GM19351 (cell line): Measurements from ENCODE around the gene KDM7A.
"Not testable (repeated sequence)": the region's sequence is repeated elsewhere in the genome, so short reads cannot be mapped to it uniquely, and the experiment has no call there.

Experiments used
- ATAC-seq: cut with Tn5 transposase; IDR thresholded peaks from one replicate; pipeline ENCODE4 v1.9.1; 2021; ENCODE audit warnings: mild to moderate bottlenecking, moderate library complexity; ENCODE audit not compliant: unreplicated experiment

The KDM7A gene

DNA sequence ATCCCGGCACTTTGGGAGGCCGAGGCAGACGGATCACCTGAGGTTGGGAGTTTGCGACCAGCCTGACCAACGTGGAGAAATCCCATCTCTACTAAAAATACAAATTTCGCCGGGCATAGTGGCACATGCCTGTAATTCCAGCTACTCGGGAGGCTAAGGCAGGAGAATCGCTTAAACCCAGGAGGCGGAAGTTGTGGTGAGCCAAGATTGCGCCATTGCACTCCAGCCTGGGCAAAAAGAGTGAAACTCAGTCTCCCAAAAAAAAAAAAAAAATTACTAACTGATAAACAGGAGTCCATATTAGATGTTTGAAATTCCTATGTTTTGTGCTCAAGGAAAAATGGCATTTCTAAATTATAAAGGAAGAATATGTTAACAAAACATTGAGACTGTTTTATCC is 14.7 kb downstream of the KDM7A start:
- not testable (repeated sequence) for ATAC-seq

DNA sequence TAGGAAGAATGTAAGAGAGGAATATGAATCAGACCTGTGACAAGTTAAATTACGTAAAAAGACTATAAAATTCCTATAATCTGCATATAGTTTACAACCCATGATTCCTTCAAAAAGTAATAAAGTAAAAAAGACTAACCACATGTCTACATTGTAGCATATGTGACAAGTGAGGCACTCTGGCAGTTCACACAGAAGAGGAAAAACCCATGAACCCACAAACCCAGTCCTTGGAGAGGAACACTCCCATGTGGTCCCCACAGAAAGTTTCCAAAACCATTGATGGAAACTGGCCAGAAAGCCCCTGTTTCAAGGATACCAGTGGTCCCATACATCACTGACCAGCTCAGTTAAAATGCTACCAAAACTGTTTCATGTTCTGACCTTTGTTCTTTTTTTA is 15.7 kb downstream of the KDM7A start:
- no peak for ATAC-seq

DNA sequence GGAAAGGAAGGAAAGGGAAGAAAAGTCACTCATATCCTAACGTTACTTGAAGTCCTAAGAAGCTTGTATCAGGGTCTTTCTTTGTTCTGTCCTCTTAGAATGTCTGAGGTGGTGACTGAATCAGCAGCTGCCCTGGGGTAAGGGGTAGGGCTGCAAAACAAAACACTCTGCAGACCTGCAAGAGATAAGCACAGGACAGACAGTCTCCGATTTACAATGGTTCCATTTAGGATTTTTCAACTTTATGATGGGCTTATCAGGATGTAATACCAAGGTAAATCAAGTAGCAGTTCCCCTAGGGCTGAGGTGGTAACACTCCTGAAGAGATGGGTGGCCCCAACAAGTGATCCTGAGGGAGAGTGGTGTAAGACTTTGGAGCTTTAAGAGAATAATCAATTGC is 16.5 kb downstream of the KDM7A start:
- no peak for ATAC-seq

DNA sequence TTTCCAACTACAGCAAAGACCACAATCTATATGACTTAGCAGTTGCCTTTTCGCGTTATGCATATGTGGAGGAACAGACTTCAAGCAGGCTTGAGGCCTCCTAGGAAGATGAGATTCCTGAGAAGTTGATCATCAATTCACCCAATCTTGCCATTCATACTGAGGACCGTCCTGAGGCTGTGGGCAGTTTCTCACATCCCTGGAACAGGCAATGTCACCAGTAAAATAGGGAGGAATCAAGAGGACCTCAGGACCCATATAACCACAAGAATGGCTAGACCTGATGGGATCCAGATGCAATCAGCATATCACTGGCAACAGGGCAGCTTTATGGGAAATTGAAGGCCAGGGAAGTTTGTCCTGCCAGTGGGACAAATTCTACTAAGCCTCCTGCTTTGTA is 17.3 kb downstream of the KDM7A start:
- ATAC-seq, result no peak

DNA sequence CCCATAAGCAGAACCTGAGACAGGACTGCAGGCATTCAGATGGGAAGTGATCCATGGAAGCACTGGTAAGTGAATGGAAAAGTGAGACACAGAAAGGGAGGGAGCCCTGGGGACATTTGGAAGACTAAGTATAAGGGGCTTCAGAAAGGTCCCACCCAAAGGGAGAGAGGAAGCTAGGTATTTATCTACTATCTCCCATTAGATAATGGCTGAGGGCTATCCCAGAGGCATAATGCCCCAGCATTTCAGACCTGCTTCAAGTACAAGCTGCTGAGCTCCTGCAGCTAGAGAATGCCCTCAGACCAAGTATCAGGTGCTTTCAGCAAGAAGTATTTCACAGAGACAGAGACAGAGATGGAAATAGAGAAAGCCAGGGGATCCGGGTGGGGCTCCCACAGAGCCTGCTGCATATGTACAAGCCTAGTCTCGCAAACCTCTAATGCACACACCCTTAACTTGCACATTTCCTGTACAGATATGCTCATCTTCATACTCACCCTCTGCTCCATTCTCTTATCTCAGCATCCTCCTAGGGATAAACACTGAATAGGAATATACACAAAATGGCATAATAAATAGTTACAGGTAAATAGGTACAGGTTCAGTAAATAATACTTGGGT is 20.2 kb downstream of the KDM7A start:
- no peak for ATAC-seq

DNA sequence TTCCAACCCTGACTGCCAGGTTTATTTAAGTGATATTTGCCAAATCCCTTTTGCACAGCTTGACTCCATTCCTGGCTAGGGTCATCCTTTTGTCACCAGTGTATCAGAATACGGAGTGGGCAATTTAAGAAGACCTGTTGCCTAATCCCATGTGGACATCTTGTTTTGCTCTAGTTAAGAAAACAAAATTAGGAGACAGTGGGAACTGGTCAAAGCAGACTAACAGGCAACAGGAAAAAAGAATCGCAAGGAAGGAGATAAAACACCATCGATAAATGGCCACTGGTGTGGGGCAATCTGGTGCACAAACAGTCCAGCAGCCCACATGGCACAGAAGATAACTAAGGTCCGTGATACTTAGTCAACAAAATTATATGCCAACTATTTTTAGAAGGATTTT is 21.4 kb downstream of the KDM7A start:
- ATAC-seq, result no peak

DNA sequence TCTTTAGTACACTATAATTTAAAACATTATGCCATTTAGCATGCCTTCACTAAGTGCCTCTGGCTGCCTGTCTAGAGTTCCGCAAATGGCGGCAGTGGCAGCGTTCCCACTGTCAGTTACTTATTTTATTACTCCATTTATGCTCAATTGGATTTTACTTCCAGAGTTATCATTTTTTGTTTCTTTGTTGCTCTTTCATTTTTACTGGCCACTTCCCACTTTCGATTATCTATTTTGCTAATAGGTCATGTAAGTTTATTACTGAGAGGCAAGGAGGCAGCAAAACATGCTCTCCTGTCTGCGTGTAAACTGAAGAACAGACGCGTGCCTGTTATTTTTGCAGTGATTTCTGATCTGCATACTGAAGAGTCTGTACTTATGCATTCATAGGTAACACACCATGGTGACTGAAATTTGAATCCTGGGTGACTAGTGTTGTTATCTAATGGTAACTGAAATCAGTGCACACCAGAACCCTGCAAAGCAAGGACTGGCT is 23.1 kb downstream of the KDM7A start:
- no peak for ATAC-seq

DNA sequence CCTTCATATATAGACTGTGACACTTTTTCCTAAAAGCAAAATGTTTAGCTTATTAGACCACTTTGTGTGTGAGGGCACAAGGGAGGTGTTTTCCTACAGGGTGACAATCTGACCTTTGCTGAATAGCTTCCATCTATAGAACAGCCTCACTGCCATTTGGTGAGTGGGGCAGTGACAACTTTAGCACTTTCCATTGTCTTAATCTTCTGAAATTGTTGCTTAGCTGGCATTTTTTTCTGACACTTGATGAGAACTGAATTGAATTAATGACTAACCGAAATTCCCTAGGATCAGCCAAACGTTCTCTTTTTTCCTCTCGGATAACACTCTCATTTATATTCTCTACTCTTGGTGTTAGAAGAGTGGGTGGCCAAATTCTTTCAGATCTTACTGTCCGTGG is 30.2 kb downstream of the KDM7A start:
- no peak for ATAC-seq

DNA sequence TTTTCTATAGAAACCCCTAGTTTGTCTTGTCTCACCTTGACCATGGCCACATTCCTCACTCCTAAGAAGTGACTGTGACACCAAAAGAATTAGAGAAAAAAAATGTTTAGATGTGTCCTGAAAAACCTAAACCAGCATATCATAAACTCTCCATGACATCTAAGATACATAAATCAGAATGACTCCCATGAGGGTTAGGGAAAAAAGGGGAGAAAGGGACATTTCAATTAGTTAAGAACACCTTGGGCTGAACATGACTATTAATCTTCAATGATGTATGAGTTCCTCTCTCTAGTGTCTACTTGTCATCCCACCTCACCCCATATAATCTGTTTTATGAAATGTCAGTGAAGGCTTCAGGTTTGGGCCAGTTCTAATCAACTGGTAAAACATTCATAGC is 31.1 kb downstream of the KDM7A start:
- ATAC-seq, result no peak

DNA sequence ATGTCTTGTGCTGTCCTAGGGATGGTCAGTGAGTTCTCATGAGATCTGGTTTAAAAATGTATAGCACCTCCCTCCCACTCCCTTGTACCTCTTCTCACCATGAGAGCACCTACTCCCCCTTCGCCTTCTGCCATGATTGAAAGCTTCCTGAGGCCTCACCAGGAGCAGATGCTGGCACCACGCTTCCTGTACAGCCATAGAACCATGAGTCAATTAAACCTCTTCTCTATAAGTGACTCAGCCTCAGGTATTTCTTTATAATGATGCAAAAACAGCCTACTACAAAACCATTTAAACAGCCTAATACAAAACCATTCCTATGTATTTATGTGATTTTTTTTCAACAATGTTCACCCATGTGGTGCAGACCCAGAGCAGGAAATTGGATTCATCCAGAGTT is 32.0 kb downstream of the KDM7A start:
- no peak for ATAC-seq

DNA sequence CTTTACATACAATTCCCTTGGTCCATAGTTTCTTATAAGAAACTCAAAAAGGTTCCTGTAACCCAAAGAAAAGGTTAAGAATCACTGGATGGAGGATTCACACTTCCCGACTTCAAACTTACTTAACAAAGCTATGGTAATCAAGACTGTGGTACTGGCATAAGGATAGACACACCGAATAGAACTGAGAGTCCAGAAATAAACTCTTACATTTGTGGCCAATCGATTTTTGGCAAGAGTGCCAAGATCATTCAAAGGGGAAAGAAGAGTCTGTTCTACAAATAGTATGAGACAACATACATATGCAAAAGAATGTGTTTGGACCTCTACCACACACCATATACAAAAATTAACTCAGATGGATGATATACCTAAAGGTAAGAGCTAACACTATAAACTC is 32.8 kb downstream of the KDM7A start:
- no peak for ATAC-seq

DNA sequence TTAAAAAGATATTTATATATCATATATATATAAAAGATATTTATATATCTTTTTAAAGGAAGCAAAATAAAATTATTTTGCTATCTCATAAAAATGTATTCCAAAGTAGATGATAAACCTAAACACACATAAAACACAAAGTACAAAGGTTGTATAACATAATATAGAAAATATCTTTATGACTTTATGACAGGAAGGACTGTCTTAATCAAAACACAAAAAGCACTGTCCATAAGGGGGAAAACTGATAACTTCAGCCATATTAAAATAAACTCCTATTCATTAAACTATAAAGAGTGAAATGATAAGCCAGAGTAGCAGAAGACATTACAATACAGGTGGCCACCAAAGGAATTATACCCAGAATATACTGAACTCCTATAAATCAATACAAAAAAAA is 34.8 kb downstream of the KDM7A start:
- ATAC-seq, result no peak

DNA sequence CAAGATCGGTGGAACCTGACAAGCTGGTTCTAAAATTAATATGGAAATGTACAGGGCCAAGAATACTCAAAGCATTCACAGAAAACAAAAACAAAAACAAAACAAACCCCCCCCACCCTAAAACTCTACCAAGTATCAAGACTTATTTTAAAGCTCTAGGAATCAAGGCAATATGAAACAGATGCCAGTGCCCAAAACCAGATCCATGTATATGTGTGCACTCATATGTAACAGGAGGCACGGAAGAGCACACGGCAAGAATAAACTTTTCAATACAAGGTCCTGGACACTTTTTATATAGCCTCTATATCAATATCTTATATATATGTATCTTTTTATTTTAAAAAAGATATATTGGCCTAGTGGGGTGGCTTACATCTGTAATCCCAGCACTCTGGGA is 35.5 kb downstream of the KDM7A start:
- no peak for ATAC-seq

DNA sequence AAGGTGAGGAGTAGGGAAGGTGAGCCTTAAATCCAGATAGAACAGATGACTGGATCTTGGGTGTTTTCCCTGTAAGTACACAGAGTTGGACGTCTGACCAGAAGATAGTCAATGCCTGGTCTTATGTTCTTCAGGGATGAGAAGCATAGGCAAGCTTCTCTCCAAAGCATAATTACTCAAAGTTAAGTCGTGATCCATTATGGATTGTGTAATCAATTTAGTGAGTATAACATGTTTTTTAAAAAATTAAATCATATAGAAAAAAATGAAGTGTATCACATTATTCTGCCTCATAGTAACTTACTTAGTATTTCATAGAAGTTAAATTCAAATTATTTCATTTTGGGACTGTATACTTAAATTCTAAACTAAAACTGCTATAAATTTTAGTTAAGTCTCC is 39.7 kb downstream of the KDM7A start:
- ATAC-seq, result no peak

DNA sequence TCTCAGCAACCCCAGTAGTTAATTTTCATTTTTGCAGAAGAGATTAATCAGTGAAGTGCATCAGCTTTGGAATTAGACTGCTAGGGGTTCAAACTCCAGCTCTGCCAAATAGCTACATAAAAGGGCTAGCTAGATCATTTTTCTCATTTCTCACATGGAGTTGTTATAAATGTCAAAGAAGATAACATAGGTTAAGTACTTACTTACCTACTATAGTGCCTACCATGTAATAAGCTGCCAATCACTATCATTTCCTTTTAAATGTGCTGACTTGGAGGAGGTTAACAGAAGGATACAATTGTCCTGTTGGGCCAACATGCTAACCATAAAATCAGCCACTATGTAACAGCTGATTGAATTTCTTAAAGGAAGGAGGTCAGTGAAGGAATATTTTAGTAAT is 40.7 kb downstream of the KDM7A start:
- no peak for ATAC-seq

DNA sequence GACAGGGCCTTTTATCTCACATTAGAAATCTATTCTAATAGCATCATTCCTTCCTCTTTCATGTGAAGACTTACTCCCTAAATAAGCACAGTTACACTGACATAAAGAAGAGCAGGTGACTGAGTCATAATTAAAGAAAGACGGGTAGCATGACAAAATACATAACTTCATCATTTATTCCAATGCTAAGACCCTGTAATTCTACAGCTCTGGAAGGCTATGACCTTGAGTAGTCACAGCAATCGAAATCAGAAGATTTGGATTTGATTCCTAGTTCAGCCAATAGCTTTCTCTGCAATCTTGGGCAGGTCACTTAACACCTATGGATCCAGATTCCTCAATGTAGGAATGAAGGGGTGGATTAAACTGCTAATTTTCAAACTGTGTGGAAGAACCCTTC is 42.7 kb downstream of the KDM7A start:
- ATAC-seq, result no peak

DNA sequence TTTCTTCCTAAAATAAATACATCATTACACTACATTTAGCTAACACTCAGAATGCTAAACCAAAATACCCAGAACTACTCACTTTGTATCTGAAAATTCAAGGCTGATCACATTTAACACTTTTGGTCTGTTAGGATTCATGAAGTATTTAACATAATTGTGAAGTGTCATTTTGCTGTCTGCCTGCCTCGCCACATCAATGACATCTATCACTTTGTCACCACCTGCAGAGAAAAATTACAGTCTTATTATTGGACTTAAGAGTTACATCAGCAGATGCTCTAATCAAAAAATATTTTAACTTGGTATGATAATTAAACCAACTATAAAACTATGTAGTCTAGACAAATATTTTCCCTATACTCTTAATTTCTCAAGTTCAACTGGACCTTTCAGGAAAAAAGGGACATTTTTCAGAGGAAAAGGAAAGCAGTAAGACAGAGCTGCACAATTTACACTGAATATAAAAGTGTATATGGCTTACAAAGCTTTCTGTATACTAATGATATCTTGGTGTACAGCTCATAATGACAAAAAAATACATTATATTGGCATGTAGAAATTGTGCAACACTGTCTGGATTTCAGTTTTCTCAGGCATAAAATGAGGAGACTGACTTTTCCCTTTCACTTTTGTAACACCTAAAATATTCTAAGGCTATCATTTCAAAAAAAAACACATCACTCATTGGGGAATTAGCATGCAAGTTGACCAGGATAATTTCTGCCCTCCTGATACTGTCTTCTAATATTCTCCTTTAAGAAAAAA is 49.2 kb downstream of the KDM7A start:
- ATAC-seq, result no peak

DNA sequence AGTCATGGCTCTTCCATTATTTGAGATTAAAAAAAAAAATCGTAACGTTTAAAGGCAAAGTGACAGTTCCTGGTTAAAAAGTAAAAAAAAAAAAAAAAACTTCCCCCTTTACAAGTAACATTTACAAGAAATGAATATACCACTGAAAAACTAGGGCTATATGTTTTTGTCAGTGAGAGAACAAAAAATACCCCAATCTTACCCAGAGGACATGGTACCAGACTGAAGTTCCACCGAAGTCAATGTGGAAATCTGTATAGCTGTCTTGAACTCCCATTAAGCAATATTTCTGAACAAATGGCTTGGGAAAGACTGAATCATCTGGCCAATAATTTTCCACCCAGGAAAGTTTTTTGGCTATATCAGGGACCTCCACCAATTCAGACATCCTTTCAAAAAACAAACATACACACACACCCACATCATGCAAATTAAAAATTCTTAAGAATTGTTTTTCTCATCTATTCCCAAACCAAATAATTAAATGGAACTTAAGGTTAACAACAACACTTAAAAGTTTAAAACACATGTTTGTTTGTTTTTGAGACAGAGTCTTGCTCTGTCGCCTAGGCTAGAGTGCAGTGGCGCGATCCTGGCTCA is 50.2 kb downstream of the KDM7A start:
- no peak for ATAC-seq

DNA sequence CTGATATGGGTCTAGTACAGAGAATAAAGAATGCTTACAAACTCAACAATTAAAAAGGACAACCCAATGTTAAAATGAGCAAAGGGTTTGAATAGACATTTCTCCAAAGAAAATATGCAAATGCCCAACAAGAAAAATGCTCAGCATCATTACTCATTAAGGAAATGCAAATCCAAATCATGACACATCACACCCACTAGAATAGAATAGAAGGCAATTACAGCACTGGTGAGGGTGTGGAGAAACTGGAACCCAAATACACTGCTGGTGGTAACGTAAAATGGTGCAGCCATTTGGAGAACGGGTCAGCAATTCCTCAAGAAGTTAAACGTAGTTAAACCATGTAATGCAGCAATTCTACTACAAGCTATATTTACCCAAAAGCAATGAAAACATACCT is 53.8 kb downstream of the KDM7A start:
- ATAC-seq, result no peak

DNA sequence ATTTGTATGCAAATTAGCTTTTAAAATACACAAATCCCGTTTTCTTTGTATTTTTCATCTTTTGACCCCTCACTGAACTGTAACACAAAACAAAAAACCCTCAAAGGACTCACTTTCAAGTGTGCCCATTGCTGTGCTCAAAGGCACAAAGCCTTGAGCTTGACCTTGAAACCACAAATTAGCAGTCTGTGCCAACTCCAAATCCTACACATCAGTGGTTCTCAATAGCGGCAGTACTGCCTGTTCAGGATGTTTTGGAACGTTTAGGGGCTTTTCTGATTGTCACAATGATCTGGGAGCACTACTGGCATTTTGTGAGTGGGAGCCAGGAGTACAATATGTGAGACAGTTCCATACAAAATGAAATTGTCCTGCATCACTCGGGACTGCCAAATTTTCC is 55.5 kb downstream of the KDM7A start:
- ATAC-seq, result no peak

DNA sequence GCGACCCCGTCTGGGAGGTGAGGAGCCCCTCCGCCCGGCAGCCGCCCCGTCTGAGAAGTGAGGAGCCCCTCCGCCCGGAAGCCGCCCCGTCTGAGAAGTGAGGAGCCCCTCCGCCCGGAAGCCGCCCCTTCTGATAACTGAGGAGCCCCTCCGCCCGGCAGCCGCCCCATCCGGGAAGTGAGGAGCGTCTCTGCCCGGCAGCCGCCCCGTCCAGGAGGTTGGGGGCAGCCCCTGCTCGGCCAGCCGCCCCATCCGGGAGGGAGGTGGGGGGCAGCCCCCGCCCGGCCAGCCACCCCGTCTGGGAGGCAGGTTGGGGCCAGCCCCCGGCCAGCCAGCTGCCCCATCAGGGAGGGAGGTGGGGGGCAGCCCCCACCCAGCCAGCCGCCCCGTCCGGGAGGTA is 62.0 kb downstream of the KDM7A start:
- not testable (repeated sequence) for ATAC-seq

DNA sequence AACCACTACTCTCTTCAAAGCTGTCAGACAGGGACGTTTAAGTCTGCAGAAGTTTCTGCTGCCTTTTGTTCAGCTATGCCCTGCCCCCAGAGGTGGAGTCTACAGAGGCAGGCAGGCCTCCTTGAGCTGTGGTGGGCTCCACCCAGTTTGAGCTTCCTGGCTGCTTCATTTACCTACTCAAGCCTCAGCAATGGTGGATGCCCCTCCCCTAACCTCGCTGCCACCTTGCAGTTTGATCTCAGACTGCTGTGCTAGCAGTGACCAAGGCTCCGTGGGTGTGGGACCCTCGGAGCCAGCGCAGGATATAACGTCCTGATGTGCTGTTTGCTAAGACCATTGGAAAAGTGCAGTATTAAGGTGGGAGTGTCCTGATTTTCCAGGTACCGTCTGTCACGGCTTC is 68.0 kb downstream of the KDM7A start:
- not testable (repeated sequence) for ATAC-seq
